Upper lobe of right lung (tissue), 1 donor: Measurements from ENCODE around the gene CPHXL. TPM values are rescaled to one million over a fixed set of nuclear protein-coding genes. Genes with fewer than 3 reads are reported as not detected.

Source experiments
- ATAC-seq: fragments of 200-7000 bp; cut with Tn5 transposase; one replicate; pipeline ENCODE4 v1.9.1; 2020; ENCODE audit warnings: mild to moderate bottlenecking, moderate library complexity
- DNase-seq: peaks from one replicate; pipeline ENCODE4 v3.0.0-alpha.2; 2020
- H3K27ac ChIP-seq: fragments of 200-600 bp; one replicate; pipeline ENCODE4 v1.8.0; 2022
- H3K27me3 ChIP-seq: fragments of 200-600 bp; one replicate; pipeline ENCODE4 v1.8.0; 2022; ENCODE audit warnings: mild to moderate bottlenecking
- H3K36me3 ChIP-seq: fragments of 200-600 bp; one replicate; pipeline ENCODE4 v1.8.0; 2022
- H3K4me1 ChIP-seq: fragments of 200-600 bp; one replicate; pipeline ENCODE4 v1.8.0; 2022
- H3K4me3 ChIP-seq: fragments of 200-600 bp; one replicate; pipeline ENCODE4 v1.8.0; 2022; ENCODE audit warnings: mild to moderate bottlenecking
- H3K9me3 ChIP-seq: fragments of 200-600 bp; one replicate; pipeline ENCODE4 v1.8.0; 2022
- intact Hi-C: fragments of 100-400 bp; cut with DNase I; formaldehyde crosslinking; loops from one replicate; pipeline ENCODE4 v1.11.0; 2022
- long read RNA-seq: library from polyadenylated mRNA; unstranded; transcript quantifications from one replicate; pipeline ENCODE4 v2.0.0, GENCODE V29; 2021
- total RNA-seq: library from RNA; stranded (reverse); fragmentation: NEBNext Ultra II Directional; extraction: Animal tissue kit (Norgen Biotek cat#: 25700); gene quantifications from one replicate; pipeline ENCODE4 v1.2.1, GENCODE V29; 2021
- TF ChIP-seq, protein P1 (sequence below): fragments of 200-600 bp; IDR thresholded peaks from one replicate; pipeline ENCODE4 v1.8.0; 2022; ENCODE audit warnings: antibody characterized with exemption
- donor health status: DM: no; HTN: yes; CAD: no; lungs with severe emphysema.

Gene CPHXL
- total RNA-seq: not detected
- long read RNA-seq: 0 reads

DNA sequence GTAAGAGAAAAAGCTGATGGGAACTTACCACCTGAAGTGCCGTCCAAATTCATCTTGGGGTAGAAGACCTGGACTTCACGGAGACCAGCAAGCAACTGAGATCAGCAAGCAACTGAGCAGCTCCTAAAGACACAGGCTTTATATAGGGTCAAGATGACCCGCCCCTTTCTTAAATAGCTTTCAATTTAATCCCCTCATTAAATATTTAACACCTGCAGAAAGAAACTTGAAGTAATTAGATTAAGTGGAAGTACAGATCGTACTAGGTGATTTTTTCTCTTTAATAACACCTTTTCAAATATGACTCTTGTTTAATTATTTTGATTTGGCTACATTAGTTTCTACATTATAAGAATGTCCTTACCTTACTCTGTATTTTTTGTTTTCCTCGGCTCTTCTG is at the start of gene CPHXL:
TSS of gene CPHXL (minus strand) at position 101 of the 400 bp plus-strand sequence. CDS start at position 53, 48 bp downstream.
- TF ChIP-seq, protein P1, sequence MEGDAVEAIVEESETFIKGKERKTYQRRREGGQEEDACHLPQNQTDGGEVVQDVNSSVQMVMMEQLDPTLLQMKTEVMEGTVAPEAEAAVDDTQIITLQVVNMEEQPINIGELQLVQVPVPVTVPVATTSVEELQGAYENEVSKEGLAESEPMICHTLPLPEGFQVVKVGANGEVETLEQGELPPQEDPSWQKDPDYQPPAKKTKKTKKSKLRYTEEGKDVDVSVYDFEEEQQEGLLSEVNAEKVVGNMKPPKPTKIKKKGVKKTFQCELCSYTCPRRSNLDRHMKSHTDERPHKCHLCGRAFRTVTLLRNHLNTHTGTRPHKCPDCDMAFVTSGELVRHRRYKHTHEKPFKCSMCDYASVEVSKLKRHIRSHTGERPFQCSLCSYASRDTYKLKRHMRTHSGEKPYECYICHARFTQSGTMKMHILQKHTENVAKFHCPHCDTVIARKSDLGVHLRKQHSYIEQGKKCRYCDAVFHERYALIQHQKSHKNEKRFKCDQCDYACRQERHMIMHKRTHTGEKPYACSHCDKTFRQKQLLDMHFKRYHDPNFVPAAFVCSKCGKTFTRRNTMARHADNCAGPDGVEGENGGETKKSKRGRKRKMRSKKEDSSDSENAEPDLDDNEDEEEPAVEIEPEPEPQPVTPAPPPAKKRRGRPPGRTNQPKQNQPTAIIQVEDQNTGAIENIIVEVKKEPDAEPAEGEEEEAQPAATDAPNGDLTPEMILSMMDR: no peak

DNA sequence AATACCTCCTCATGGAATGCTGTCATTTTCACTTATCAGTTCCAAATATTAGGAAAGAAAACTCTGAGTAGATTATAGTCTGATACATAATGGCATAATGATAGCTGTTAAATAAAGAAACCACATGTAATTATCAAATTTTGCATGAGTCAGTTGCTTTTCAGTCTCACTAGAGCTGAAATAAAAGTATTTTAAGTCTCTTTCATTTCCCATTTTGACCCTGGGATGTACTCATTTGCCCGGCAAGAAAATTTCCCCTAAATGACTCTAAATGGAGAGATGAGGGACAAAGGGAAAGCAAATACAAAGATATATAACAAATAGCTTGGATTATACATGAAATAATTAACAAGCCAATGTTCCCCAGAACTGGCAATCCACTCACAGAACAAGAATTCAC is 47.9 kb upstream of the CPHXL start:
- TF ChIP-seq, protein P1: no peak
- ATAC-seq (no peak), DNase-seq (no peak)
- no peak overlapping the region for H3K27ac ChIP-seq
- no peaks in the 10 kb centered on the region for H3K4me1 ChIP-seq
- H3K27me3 ChIP-seq: no peaks in the 10 kb centered on the region
- intact Hi-C loops: no loop called here
- H3K9me3 ChIP-seq: no peaks in the 10 kb centered on the region
- no peak overlapping the region for H3K4me3 ChIP-seq
- H3K36me3 ChIP-seq: no peaks in the 10 kb centered on the region

More for the DNA sequence above, at the start of gene CPHXL:
- no peak for DNase-seq
- Histone ChIP-seq H3K27ac (no peak within 1 kb of the TSS), H3K27me3 (no peaks in the 10 kb centered on the region), H3K9me3 (no peaks in the 10 kb centered on the region), H3K4me1 (no peaks in the 10 kb centered on the region), H3K4me3 (no peak within 1 kb of the TSS), H3K36me3 (no peaks in the 10 kb centered on the region)
- no peak for ATAC-seq
- intact Hi-C loops: no loop called here

DNA sequence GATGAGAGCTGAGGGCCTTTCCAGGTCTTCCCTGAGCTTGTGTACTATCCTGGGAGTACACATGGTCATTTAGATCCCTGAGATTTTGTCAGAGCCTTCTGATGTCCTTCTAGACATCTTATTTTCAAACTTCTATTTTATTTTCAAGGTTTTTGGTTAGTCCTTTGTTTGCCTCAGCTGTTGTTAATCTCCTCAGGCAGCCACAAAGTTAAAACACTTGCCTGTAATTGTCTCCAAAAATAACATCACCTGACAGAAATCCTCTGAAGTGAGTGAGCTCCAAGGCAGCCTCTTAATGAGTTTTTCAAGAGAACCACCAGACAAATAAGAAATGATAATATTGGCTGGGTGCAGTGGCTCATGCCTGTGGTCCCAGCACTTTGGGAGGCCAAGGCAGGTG is 43.8 kb upstream of the CPHXL start:
- DNase-seq: no peak
- H3K27ac ChIP-seq: no peak overlapping the region
- no peaks in the 10 kb centered on the region for H3K9me3 ChIP-seq
- no peaks in the 10 kb centered on the region for H3K36me3 ChIP-seq
- TF ChIP-seq, protein P1: no peak
- H3K4me3 ChIP-seq: no peak overlapping the region
- no peak for ATAC-seq
- intact Hi-C loops: no loop called here
- H3K27me3 ChIP-seq: no peaks in the 10 kb centered on the region
- no peaks in the 10 kb centered on the region for H3K4me1 ChIP-seq

DNA sequence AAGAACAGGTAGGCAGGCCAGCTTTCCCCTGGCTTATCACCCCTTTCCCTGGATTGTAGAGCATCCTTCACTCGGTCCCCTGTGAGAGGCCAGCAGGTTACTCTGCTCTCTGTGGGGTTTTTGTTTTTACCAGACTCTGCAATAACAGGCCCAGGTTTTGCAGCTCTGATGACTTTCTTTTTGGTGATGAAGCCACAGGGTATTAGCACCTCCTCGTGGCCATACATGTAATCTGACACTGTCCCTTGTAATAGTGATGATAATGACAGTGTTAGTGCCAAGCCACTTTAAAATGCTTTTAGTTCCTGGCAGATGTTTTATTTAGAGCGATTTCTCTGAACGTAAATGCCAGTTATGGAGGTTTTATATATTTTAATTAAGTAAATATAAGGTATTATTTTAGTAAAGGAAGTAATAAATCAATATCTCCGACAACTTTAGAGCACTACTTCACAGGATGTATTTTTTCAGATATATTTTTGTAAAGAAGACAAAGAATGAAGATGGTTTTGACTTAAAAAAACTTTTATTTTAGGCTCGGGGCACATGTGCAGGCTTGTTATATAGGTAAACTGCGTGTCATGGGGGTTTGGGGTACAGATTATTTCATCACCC is 38.0 kb upstream of the CPHXL start:
- no peaks in the 10 kb centered on the region for H3K4me1 ChIP-seq

DNA sequence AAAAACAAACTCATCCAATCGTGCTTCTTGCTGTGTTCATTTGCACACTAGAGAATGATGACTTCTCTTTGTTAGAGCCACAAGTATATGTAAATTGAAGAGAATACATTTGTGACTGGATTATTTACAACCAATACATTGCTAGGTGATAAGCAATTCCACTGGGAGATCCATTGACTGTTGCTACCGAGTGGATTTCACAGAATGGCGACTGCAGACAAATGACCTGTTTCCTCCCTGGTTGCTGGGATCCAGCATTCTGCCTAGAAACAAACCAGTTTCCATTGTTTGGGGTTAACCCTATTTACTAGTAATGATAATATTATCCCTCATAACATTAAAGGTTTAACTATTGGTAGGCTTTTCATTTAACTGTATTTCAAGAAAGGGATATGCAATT is 36.9 kb upstream of the CPHXL start:
- H3K4me3 ChIP-seq: no peak overlapping the region
- no peak for DNase-seq
- no peaks in the 10 kb centered on the region for H3K36me3 ChIP-seq
- no peaks in the 10 kb centered on the region for H3K4me1 ChIP-seq
- ATAC-seq: no peak
- H3K9me3 ChIP-seq: no peaks in the 10 kb centered on the region
- H3K27me3 ChIP-seq: no peaks in the 10 kb centered on the region
- intact Hi-C loops: loop anchor here (10.0 kb wide), 1 partner anchor 288 kb away; no protein-coding TSS in a partner anchor
- H3K27ac ChIP-seq: no peak overlapping the region
- TF ChIP-seq, protein P1: no peak

More for the DNA sequence above, 38.0 kb upstream of the CPHXL start:
- H3K27me3 ChIP-seq: no peaks in the 10 kb centered on the region
- TF ChIP-seq, protein P1: peak; percentile 79
- intact Hi-C loops: loop anchor here (10.0 kb wide), 1 partner anchor 289 kb away; no protein-coding TSS in a partner anchor
- DNase-seq (no peak), ATAC-seq (peak; percentile 98)
- no peak overlapping the region for H3K4me3 ChIP-seq
- no peaks in the 10 kb centered on the region for H3K9me3 ChIP-seq
- H3K27ac ChIP-seq: no peak overlapping the region
- H3K36me3 ChIP-seq: no peaks in the 10 kb centered on the region
